BE2C (cell line): Measurements from ENCODE around the gene MYH15.

Experiments used
- DNase-seq: peaks from one replicate; pipeline ENCODE4 v3.0.0-alpha.2; 2020
- H3K27me3 ChIP-seq: fragments of 250-450 bp; sonication (Bioruptor Pico); 2 replicates; pipeline ENCODE4 v1.5.1; 2020; ENCODE audit warnings: mild to moderate bottlenecking
- H3K36me3 ChIP-seq: fragments of 250-450 bp; sonication (Bioruptor Pico); 2 replicates; pipeline ENCODE4 v1.5.1; 2020; ENCODE audit warnings: mild to moderate bottlenecking
- H3K4me1 ChIP-seq: fragments of 250-450 bp; sonication (Bioruptor Pico); 2 replicates; pipeline ENCODE4 v1.5.1; 2020
- H3K4me3 ChIP-seq: 2 replicates; pipeline ENCODE4 v1.5.1; 2011; ENCODE audit warnings: low read depth, low read length
- H3K9me3 ChIP-seq: fragments of 250-450 bp; sonication (Bioruptor Pico); 2 replicates; pipeline ENCODE4 v1.5.1; 2020
- TF ChIP-seq, protein P1 (sequence below): IDR thresholded peaks from 2 replicates; pipeline ENCODE4 v1.5.1; 2012; ENCODE audit warnings: mild to moderate bottlenecking, low read depth, low read length

Gene MYH15

DNA sequence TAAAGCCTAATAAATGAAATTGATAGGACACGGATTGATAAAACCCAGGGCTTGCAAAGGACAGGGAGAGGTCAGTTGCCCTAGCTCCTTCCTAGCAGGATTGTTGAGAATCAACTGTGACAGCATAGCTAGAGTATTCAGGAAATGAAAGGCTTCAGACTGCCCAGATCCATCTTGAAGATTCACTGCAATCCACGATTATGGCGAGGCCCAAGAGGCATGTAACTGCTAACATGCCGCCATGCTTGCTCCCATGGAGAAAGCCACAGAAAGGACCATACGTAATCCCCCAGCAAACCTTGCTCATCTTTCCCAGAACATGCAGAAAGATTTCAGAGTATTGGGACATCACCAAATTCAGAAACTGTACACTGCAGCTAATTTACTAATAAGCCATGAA is 41.3 kb downstream of the MYH15 start:
- TF ChIP-seq, protein P1, sequence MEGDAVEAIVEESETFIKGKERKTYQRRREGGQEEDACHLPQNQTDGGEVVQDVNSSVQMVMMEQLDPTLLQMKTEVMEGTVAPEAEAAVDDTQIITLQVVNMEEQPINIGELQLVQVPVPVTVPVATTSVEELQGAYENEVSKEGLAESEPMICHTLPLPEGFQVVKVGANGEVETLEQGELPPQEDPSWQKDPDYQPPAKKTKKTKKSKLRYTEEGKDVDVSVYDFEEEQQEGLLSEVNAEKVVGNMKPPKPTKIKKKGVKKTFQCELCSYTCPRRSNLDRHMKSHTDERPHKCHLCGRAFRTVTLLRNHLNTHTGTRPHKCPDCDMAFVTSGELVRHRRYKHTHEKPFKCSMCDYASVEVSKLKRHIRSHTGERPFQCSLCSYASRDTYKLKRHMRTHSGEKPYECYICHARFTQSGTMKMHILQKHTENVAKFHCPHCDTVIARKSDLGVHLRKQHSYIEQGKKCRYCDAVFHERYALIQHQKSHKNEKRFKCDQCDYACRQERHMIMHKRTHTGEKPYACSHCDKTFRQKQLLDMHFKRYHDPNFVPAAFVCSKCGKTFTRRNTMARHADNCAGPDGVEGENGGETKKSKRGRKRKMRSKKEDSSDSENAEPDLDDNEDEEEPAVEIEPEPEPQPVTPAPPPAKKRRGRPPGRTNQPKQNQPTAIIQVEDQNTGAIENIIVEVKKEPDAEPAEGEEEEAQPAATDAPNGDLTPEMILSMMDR: no peak
- H3K4me3 ChIP-seq: no peak overlapping the region
- H3K9me3 ChIP-seq: no peaks in the 10 kb centered on the region
- peaks cover 15% of the 10 kb centered on the region for H3K4me1 ChIP-seq
- no peaks in the 10 kb centered on the region for H3K36me3 ChIP-seq
- no peak for DNase-seq
- H3K27me3 ChIP-seq: no peaks in the 10 kb centered on the region

DNA sequence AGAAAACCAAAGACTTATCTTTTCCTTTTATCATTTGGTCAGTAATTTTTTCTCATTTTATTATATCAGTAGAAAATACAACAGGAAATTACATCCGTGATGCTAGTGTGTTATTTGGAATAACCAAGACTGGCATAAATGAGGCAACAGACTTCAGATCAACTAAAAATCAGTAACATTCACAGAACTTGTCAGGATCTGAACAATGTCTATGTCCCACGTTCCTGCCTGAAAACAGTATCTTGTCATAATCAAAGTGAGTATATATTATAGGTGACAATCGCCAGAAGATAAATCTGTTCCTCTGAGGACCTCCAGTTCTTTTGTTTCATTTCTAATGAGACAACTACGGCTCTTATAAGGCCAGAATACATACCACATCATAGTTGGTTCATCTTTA is 41.8 kb downstream of the MYH15 start:
- TF ChIP-seq, protein P1: no peak
- no peaks in the 10 kb centered on the region for H3K36me3 ChIP-seq
- no peaks in the 10 kb centered on the region for H3K27me3 ChIP-seq
- H3K4me1 ChIP-seq: peaks cover 15% of the 10 kb centered on the region
- no peak overlapping the region for H3K4me3 ChIP-seq
- H3K9me3 ChIP-seq: no peaks in the 10 kb centered on the region
- DNase-seq: no peak

DNA sequence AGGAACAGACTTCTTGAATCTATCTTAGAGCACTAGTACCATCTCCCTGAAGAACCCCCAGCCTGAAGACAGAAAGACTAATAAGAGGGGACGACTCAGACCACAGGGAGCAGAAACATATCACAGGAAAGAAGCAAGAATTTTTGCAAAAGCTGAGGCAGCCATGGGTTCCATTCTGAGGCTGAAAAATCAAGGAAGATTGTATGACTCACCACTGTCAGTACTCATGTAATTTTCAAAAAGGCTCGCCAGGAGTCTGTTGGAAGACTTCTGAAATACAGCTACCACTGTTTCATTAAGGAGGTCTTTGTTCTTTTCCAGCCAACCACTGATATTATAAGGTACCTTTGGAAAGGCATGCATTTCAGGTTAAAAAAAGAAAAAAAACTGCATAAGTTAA is 47.5 kb downstream of the MYH15 start:
- no peaks in the 10 kb centered on the region for H3K36me3 ChIP-seq
- TF ChIP-seq, protein P1: no peak
- no peak for DNase-seq
- peaks cover 4% of the 10 kb centered on the region; the same call in 1 of the 2 replicates for H3K4me1 ChIP-seq
- no peaks in the 10 kb centered on the region for H3K9me3 ChIP-seq
- H3K4me3 ChIP-seq: no peak overlapping the region
- no peaks in the 10 kb centered on the region for H3K27me3 ChIP-seq

DNA sequence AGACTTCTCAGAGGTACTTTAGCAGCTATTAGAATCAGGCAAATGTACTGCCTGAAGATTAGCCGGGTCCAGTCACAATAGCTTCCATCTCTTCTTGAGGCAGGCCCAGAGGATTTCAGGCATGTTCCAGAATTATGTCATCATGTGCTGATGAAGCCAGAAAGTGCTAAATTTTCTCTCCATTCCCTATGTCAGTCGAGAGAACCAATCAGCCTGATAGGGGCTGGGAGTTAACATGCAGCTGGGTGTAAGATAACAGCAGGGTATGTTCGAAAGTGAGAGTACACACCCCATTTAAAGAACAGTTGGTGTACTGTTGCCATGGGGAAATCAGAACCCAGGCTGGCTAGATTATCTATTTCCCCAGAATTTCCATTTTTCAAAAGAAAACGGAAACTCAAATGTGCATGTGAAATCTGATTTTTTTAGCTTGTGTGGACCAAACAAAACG is 48.7 kb downstream of the MYH15 start:
- DNase-seq: no peak
- Histone ChIP-seq H3K4me1 (peaks cover 4% of the 10 kb centered on the region; the same call in 1 of the 2 replicates), H3K27me3 (no peaks in the 10 kb centered on the region), H3K36me3 (no peaks in the 10 kb centered on the region), H3K4me3 (no peak overlapping the region), H3K9me3 (no peaks in the 10 kb centered on the region)
- TF ChIP-seq, protein P1: no peak

DNA sequence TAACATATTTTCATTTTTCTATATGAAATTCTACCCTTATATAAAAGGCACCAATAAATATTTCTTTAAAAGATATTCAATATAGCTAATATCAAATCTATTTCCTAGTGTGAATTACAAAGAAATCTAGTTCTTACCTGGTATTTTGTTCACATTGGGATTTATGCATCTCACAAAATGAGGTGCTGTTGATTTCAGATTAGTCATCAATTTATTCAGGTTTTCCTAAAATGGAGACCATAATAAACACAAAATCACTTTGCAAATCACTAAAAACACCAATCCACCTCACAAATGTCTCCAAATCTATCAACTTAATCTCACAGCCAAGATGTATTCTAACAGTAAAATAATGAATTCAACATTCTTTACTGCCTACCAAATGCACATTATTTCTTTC is 51.2 kb downstream of the MYH15 start:
- peaks cover 4% of the 10 kb centered on the region; the same call in 1 of the 2 replicates for H3K4me1 ChIP-seq
- no peaks in the 10 kb centered on the region for H3K9me3 ChIP-seq
- no peaks in the 10 kb centered on the region; the same call in 1 of the 2 replicates for H3K36me3 ChIP-seq
- TF ChIP-seq, protein P1: no peak
- H3K4me3 ChIP-seq: no peak overlapping the region
- H3K27me3 ChIP-seq: no peaks in the 10 kb centered on the region
- DNase-seq: no peak

DNA sequence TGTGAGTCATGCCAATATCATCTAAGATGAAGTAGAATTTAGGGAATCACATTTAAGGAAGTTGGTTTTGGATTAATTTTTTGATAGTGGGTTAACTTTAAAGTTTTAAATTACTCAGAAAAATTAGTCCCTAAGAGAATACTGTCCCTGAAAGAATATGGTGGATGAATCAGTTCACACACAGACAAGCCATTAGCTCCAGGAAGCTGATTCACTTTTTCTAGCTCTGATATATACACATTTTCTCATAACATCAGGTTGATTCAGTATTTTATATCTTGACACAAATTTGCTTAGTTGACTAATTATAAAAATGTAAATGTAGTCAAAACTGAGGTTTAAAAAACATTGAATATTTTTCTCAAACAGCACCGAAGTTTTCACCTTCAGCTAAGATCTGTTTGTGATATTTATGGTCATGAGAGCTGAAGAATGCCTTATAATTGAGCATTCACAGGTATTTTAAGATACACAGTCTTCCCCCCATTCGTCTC is 55.1 kb downstream of the MYH15 start:
- Histone ChIP-seq H3K27me3 (no peaks in the 10 kb centered on the region), H3K4me3 (no peak overlapping the region), H3K4me1 (no peaks in the 10 kb centered on the region), H3K9me3 (no peaks in the 10 kb centered on the region), H3K36me3 (no peaks in the 10 kb centered on the region; the same call in 1 of the 2 replicates)
- no peak for DNase-seq
- TF ChIP-seq, protein P1: no peak
